ENCODE data around the gene CASKIN2.

GRCh38 chr17:75548813-75549212 is 33.5 kb upstream of the CASKIN2 start:
- TF ChIP-seq CTCF (IDR thresholded peaks at IDR 0.05): no peak
- no peak for TF ChIP-seq POLR2A (IDR thresholded peaks at IDR 0.05)
